Measurements from ENCODE around the gene KIF19. TPM values are rescaled to one million over a fixed set of nuclear protein-coding genes. Genes with fewer than 3 reads are reported as not detected.
A peak's percentile ranks its signal among the peaks of the same experiment; 100 is the strongest.
"Not testable (repeated sequence)": the region's sequence is repeated elsewhere in the genome, so short reads cannot be mapped to it uniquely, and the experiment has no call there.

Gene KIF19
- total RNA-seq = under 1 TPM; 0.14 to 0.38 (median 0.25) TPM
- polyA plus RNA-seq = 0.88 TPM
- long read RNA-seq, donor 1 = 0 reads
- long read RNA-seq, donor 2, partial matches to known transcripts = 1 of 1 reads
- long read RNA-seq, donor 2, other reads (novel, unspliced or antisense) = 0 of 1 reads
- long read RNA-seq, donor 3, partial matches to known transcripts = 0 of 6 reads
- long read RNA-seq, donor 3, other reads (novel, unspliced or antisense) = 6 of 6 reads
- long read RNA-seq, donor 4 = 0 reads

DNA sequence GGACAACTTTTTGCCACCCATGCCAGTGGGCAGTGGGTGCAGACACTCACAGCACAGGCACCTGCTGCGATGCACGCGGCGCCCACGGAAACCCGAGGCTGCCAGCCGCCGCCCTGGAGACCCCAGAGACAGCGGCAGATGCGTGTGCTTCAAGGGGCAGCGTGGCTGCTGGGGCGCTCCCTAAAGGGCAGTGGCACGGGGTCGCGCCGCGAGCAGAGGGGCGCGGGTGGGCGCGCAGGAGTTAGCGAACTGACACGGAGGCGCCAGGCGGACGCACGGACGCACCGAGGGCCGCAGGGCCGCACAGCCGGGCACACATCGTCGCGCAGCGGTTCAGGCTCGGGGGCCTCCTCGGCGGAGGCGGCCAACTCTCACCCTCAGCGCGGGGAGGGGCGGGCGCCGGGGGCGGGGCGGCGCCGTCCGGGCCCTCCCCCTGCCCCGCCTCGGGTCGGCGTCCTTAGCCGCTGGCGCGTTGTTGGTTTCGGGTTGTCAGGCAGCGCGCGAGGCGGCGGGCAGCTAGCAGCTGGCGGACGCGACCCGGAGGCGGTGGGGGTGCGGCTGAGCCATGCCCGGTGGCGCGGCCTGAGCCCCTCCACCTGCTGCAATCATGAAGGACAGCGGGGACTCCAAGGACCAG lies at the start of gene KIF19:
Gene KIF19 (plus strand): TSS at position 484 of the 637 bp plus-strand sequence. CDS start 124 bp downstream, at position 608.
- DNase-seq = peak; percentile 62 to 85 (median 84)
- Histone ChIP-seq H3K27me3 (ENCODE audit: control insufficient read depth, insufficient read depth) (no peaks in the 10 kb centered on the region), H3K27ac (ENCODE audit: low read length) (no peak within 1 kb of the TSS), H3K4me1 (ENCODE audit: control insufficient read depth, insufficient read depth, low read length) (no peaks in the 10 kb centered on the region), H3K4me3 (ENCODE audit: low read length) (peak within 1 kb of the TSS; percentile 26), H3K9me3 (ENCODE audit: control insufficient read depth, low read length) (no peaks in the 10 kb centered on the region)
- 3% methylated on average over 73 of the region's 73 CpGs for WGBS
- intact Hi-C loops (cut with DNase I) = no loop called here
- ATAC-seq = peak; percentile 87 to 90

GRCh38 chr17:74276541-74277009 lies 49.5 kb upstream of the KIF19 start:
- H3K27ac ChIP-seq (ENCODE audit: low read length) = peak overlapping the region; percentile 6
- DNase-seq = peak in 2 of 3 donors; percentile 66 to 70
- WGBS = 37% methylated on average over 5 of the region's 5 CpGs
- intact Hi-C loops (cut with DNase I) = no loop called here
- peaks cover 12% of the 10 kb centered on the region for H3K4me1 ChIP-seq (ENCODE audit: control insufficient read depth, insufficient read depth, low read length)
- H3K4me3 ChIP-seq (ENCODE audit: low read length) = no peak overlapping the region
- H3K9me3 ChIP-seq (ENCODE audit: control insufficient read depth, low read length) = no peaks in the 10 kb centered on the region
- H3K27me3 ChIP-seq (ENCODE audit: control insufficient read depth, insufficient read depth) = no peaks in the 10 kb centered on the region
- peak; percentile 25 to 47 for ATAC-seq

DNA sequence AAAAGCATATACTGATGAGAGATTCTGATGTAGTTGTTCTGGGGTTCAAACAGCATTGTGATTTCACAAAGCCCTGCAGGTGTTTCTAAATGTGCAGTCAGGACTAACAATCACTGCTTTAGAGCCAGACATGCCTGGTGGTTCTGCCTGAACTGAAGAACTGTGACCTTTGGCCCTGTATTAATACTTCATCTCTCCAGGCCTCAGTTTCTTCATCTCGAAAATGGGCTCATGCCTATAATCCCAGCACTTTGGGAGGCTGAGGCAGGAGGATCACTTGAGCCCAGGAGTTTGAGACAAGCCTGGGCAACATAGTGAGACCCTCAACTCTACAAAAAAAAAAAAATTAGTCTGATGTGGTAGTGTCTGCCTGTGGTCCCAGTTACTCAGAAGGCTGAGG lies 48.1 kb upstream of the KIF19 start:
- WGBS = 85% methylated on average over 1 of the region's 1 CpG
- DNase-seq = no peak
- intact Hi-C loops (cut with DNase I) = no loop called here

GRCh38 chr17:74279617-74280016 lies 46.4 kb upstream of the KIF19 start:
- 86% methylated on average over 7 of the region's 7 CpGs for WGBS
- intact Hi-C loops (cut with DNase I); ATAC-seq; H3K4me3 ChIP-seq (ENCODE audit: low read length); H3K27ac ChIP-seq (ENCODE audit: low read length); H3K4me1 ChIP-seq (ENCODE audit: control insufficient read depth, insufficient read depth, low read length); H3K27me3 ChIP-seq (ENCODE audit: control insufficient read depth, insufficient read depth); H3K9me3 ChIP-seq (ENCODE audit: control insufficient read depth, low read length): not testable (repeated sequence)
- DNase-seq = peak in 1 of 3 donors; percentile 10

More for the DNA sequence above, 48.1 kb upstream of the KIF19 start:
- Histone ChIP-seq H3K27me3 (ENCODE audit: control insufficient read depth, insufficient read depth) (no peaks in the 10 kb centered on the region), H3K27ac (ENCODE audit: low read length) (no peak overlapping the region), H3K9me3 (ENCODE audit: control insufficient read depth, low read length) (no peaks in the 10 kb centered on the region), H3K4me3 (ENCODE audit: low read length) (no peak overlapping the region), H3K4me1 (ENCODE audit: control insufficient read depth, insufficient read depth, low read length) (peaks cover 5% of the 10 kb centered on the region)
- no peak for ATAC-seq

- Histone ChIP-seq H3K27ac (ENCODE audit: low read length) (no peak overlapping the region), H3K27me3 (ENCODE audit: control insufficient read depth, insufficient read depth) (no peaks in the 10 kb centered on the region), H3K9me3 (ENCODE audit: control insufficient read depth, low read length) (no peaks in the 10 kb centered on the region), H3K4me1 (ENCODE audit: control insufficient read depth, insufficient read depth, low read length) (peaks cover 3% of the 10 kb centered on the region), H3K4me3 (ENCODE audit: low read length) (no peak overlapping the region)
- ATAC-seq (peak in 1 of 2 donors; percentile 74), DNase-seq (peak in 2 of 3 donors; percentile 61 to 71)
- intact Hi-C loops (cut with DNase I) = no loop called here
- 67% methylated on average over 9 of the region's 9 CpGs for WGBS
These were observed 45.9 kb upstream of the KIF19 start for GRCh38 chr17:74280093-74280513.

- Histone ChIP-seq H3K9me3 (ENCODE audit: control insufficient read depth, low read length) (no peaks in the 10 kb centered on the region), H3K4me3 (ENCODE audit: low read length) (no peak overlapping the region), H3K27ac (ENCODE audit: low read length) (no peak overlapping the region), H3K27me3 (ENCODE audit: control insufficient read depth, insufficient read depth) (no peaks in the 10 kb centered on the region), H3K4me1 (ENCODE audit: control insufficient read depth, insufficient read depth, low read length) (no peaks in the 10 kb centered on the region)
- peak in 1 of 3 donors; percentile 48 for DNase-seq
- 95% methylated on average over 20 of the region's 20 CpGs for WGBS
- no peak for ATAC-seq
- intact Hi-C loops (cut with DNase I) = no loop called here
These were observed 44.2 kb upstream of the KIF19 start for GRCh38 chr17:74281799-74282198.

DNA sequence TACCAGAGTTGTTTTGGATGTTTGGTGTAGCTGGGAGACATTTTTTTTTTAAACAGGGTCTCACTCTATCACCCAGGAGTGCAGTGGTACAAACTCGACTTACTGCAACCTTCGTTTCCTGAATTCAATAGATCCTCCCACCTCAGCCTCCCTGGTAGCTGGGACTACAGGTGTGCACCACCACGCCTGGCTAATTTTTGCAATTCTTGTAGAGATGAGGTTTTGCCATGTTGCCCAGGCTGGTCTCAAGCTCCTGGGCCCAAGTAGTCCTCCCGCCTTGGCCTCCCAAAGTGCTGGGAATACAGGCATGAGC lies 43.8 kb upstream of the KIF19 start:
- ATAC-seq; H3K27ac ChIP-seq (ENCODE audit: low read length); intact Hi-C loops (cut with DNase I); H3K4me1 ChIP-seq (ENCODE audit: control insufficient read depth, insufficient read depth, low read length); H3K27me3 ChIP-seq (ENCODE audit: control insufficient read depth, insufficient read depth); DNase-seq; H3K4me3 ChIP-seq (ENCODE audit: low read length); H3K9me3 ChIP-seq (ENCODE audit: control insufficient read depth, low read length): not testable (repeated sequence)
- WGBS = 91% methylated on average over 4 of the region's 4 CpGs

DNA sequence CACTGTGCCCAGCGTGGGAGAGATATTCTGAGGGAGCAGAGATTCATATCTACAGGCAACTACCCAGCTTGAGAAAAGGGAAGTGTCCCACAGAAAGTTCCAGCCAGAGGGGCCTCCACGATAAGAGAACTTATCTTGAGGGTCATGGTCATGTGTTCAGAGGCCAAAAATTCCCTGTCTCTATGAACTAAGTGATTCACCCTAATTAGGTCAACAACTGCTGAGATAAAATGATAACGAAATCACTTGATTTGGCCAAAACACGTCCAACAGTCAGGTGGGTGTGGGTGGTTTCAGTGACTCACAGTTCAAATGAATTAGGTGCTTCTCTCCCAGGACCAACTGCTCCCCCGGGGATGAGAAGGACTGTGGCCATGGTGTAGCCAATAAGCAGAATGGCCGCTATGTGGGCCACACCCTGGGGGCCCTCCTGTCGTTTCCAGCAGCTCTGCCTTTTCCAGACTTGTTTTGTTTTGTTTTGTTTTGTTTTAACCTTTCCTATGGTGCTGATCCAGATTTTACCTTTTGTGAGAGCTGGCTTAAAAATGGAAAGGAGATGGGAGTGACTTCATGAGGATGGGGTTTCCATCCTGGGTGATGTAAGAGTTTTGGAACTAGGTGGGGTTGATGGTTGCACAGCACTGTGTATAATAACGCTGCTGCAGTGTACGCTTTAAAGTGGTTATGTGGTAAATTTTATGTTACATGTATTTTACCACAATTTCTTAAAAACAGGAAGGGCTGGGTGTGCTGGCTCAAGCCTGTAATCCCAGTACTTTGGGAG lies 43.2 kb upstream of the KIF19 start:
- H3K27ac ChIP-seq (ENCODE audit: low read length) = no peak overlapping the region
- H3K4me1 ChIP-seq (ENCODE audit: control insufficient read depth, insufficient read depth, low read length) = no peaks in the 10 kb centered on the region
- H3K9me3 ChIP-seq (ENCODE audit: control insufficient read depth, low read length) = no peaks in the 10 kb centered on the region
- intact Hi-C loops (cut with DNase I) = no loop called here
- DNase-seq (peak in 1 of 3 donors; percentile 5), ATAC-seq (peak in 1 of 2 donors; percentile 27)
- H3K4me3 ChIP-seq (ENCODE audit: low read length) = no peak overlapping the region
- H3K27me3 ChIP-seq (ENCODE audit: control insufficient read depth, insufficient read depth) = no peaks in the 10 kb centered on the region
- WGBS = 63% methylated on average over 9 of the region's 9 CpGs

DNA sequence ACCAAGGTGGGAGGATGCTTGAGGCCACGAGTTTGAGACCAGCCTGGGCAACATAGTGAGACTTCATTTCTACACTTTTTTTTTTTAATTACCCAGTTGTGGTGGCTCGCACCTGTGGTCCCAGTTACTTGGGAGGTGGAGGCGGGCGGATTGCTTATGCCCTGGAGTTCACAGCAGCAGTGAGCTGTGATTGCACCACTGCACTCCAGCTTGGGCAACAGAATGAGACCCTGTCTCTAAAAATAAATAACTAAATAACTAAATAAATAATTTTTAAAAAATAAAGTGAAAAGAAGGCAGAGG lies 42.7 kb upstream of the KIF19 start:
- 93% methylated on average over 4 of the region's 4 CpGs for WGBS
- no peak overlapping the region for H3K27ac ChIP-seq (ENCODE audit: low read length)
- DNase-seq (peak in 1 of 3 donors; percentile 18), ATAC-seq (no peak)
- no peaks in the 10 kb centered on the region for H3K9me3 ChIP-seq (ENCODE audit: control insufficient read depth, low read length)
- no peak overlapping the region for H3K4me3 ChIP-seq (ENCODE audit: low read length)
- H3K27me3 ChIP-seq (ENCODE audit: control insufficient read depth, insufficient read depth) = no peaks in the 10 kb centered on the region
- no peaks in the 10 kb centered on the region for H3K4me1 ChIP-seq (ENCODE audit: control insufficient read depth, insufficient read depth, low read length)
- intact Hi-C loops (cut with DNase I) = no loop called here

GRCh38 chr17:74287031-74287602 lies 38.9 kb upstream of the KIF19 start:
- Histone ChIP-seq H3K4me3 (ENCODE audit: low read length) (no peak overlapping the region), H3K27ac (ENCODE audit: low read length) (no peak overlapping the region), H3K4me1 (ENCODE audit: control insufficient read depth, insufficient read depth, low read length) (no peaks in the 10 kb centered on the region), H3K9me3 (ENCODE audit: control insufficient read depth, low read length) (no peaks in the 10 kb centered on the region), H3K27me3 (ENCODE audit: control insufficient read depth, insufficient read depth) (no peaks in the 10 kb centered on the region)
- intact Hi-C loops (cut with DNase I) = no loop called here
- 84% methylated on average over 14 of the region's 14 CpGs for WGBS
- no peak for ATAC-seq
- peak in 1 of 3 donors; percentile 44 for DNase-seq

- H3K27me3 ChIP-seq (ENCODE audit: control insufficient read depth, insufficient read depth) = no peaks in the 10 kb centered on the region
- no peaks in the 10 kb centered on the region for H3K9me3 ChIP-seq (ENCODE audit: control insufficient read depth, low read length)
- 80% methylated on average over 5 of the region's 5 CpGs for WGBS
- DNase-seq (peak in 1 of 3 donors; percentile 10), ATAC-seq (no peak)
- no peak overlapping the region for H3K4me3 ChIP-seq (ENCODE audit: low read length)
- intact Hi-C loops (cut with DNase I) = no loop called here
- no peaks in the 10 kb centered on the region for H3K4me1 ChIP-seq (ENCODE audit: control insufficient read depth, insufficient read depth, low read length)
- H3K27ac ChIP-seq (ENCODE audit: low read length) = no peak overlapping the region
These were observed 37.2 kb upstream of the KIF19 start for GRCh38 chr17:74288785-74289184.

Measured in right cardiac atrium (tissue), 5 donors.